GM12878 (cell line): ENCODE results near the gene NMD3. TPM values are rescaled to one million over a fixed set of nuclear protein-coding genes. Genes with fewer than 3 reads are reported as not detected.

Experiments
- ATAC-seq: fragments of 200-7000 bp; cut with Tn5 transposase; 3 replicates; pipeline ENCODE4 v1.9.1; 2020; ENCODE audit warnings: mild to moderate bottlenecking, moderate library complexity
- BruUV-seq: library from RNA; stranded (reverse); fragments of 400-500 nt; replicated peaks from 2 replicates; lab custom pipeline; 2021; lab: Mats Ljungman, UMichigan
- CTCF ChIA-PET: fragments of 300-600 bp; sonication (Branson Sonifier 250); formaldehyde crosslinking; extraction: SDS; loops from one replicate; lab custom pipeline; 2021; ENCODE audit warnings: inconsistent platforms; lab: Yijun Ruan, JAX
- POLR2A ChIA-PET: fragments of 350-600 bp; formaldehyde crosslinking; extraction: SDS; loops from one replicate; lab custom pipeline; 2021; ENCODE audit warnings: inconsistent platforms; lab: Charles Lee
- RAD21 ChIA-PET: fragments of 300-600 bp; sonication (Branson Sonifier 250); formaldehyde crosslinking; loops from one replicate; lab custom pipeline; 2023; ENCODE audit warnings: antibody characterized with exemption; ENCODE audit not compliant: unreplicated experiment; lab: Charles Lee
- SMC1A ChIA-PET: fragments of 300-600 bp; sonication (Branson Sonifier 250); formaldehyde crosslinking; loops from one replicate; lab custom pipeline; 2023; ENCODE audit not compliant: unreplicated experiment, uncharacterized antibody; lab: Charles Lee
- DNase-seq: peaks from one replicate; pipeline ENCODE4 v3.0.0-alpha.2; 2011; ENCODE audit warnings: low read depth, low spot score
- FAIRE-seq: peaks from 3 replicates; lab custom pipeline; 2011; peaks lifted over from hg19 to GRCh38; lab: Jason Lieb, UNC
- H2AFZ ChIP-seq: 2 replicates; pipeline ENCODE4 v1.6.0; 2011; ENCODE audit warnings: low read depth, low read length, control low read depth; ENCODE audit not compliant: control insufficient read depth
- H3K27ac ChIP-seq: 2 replicates; pipeline ENCODE4 v1.5.1; 2011; ENCODE audit warnings: control low read depth; ENCODE audit not compliant: control insufficient read depth, insufficient read depth
- H3K27me3 ChIP-seq, 2 experiments: replicated peaks in 1 of 2; 2 replicates each; pipeline versions ENCODE4 v1.6.0 to v1.6.1; 2011; ENCODE audit warnings: low read length in 1 of 2; ENCODE audit not compliant: control insufficient read depth in 2 of 2, insufficient read depth in 2 of 2
- H3K36me3 ChIP-seq, 2 experiments: 2 replicates each; pipeline ENCODE4 v1.5.1; 2011; ENCODE audit warnings: low read length in 1 of 2; ENCODE audit not compliant: control insufficient read depth in 2 of 2, insufficient read depth in 2 of 2
- H3K4me1 ChIP-seq: 2 replicates; pipeline ENCODE4 v1.6.1; 2011; ENCODE audit warnings: mild to moderate bottlenecking, low read length, moderate library complexity, mixed read lengths; ENCODE audit not compliant: control insufficient read depth, insufficient read depth
- H3K4me2 ChIP-seq: 2 replicates; pipeline ENCODE4 v1.6.0; 2011; ENCODE audit warnings: control low read depth; ENCODE audit not compliant: control insufficient read depth, insufficient read depth
- H3K4me3 ChIP-seq: fragments of 200-600 bp; sonication (generic); 2 replicates; pipeline ENCODE4 v1.5.1; 2016
- H3K79me2 ChIP-seq: 2 replicates; pipeline ENCODE4 v1.6.0; 2011; ENCODE audit warnings: low read length; ENCODE audit not compliant: control insufficient read depth, insufficient read depth
- H3K9ac ChIP-seq: 2 replicates; pipeline ENCODE4 v1.8.0; 2011; ENCODE audit warnings: low read length, control low read depth, mixed read lengths; ENCODE audit not compliant: control insufficient read depth, insufficient read depth
- H3K9me3 ChIP-seq: replicated peaks from 3 replicates; pipeline ENCODE4 v1.5.1; 2011; ENCODE audit warnings: mild to moderate bottlenecking, low read length; ENCODE audit not compliant: control insufficient read depth, insufficient read depth
- H4K20me1 ChIP-seq: 2 replicates; pipeline ENCODE4 v1.6.0; 2011; ENCODE audit not compliant: control insufficient read depth, insufficient read depth
- ASH2L ChIP-seq: fragments of 300-600, 200-600 bp; sonication (generic); IDR thresholded peaks from 2 replicates; pipeline ENCODE4 v1.6.1; 2017; ENCODE audit warnings: low read depth, mild to moderate bottlenecking, borderline replicate concordance
- EED ChIP-seq: sonication (generic); IDR thresholded peaks from 2 replicates; pipeline ENCODE4 v1.6.1; 2016; ENCODE audit warnings: antibody characterized with exemption, low read depth
- MTA2 ChIP-seq: fragments of 450-650 bp; IDR thresholded peaks from 2 replicates; pipeline ENCODE4 v1.6.1; 2016; ENCODE audit warnings: low read depth, mild to moderate bottlenecking, moderate library complexity
- NRF1 ChIP-seq: conservative IDR thresholded peaks from 2 replicates; pipeline ENCODE4 v1.6.1; 2011; ENCODE audit warnings: mild to moderate bottlenecking, low read depth, low read length, improper control_type of control experiment
- RCOR1 ChIP-seq: conservative IDR thresholded peaks from 2 replicates; pipeline ENCODE4 v1.6.1; 2012; ENCODE audit warnings: low read depth, low read length, improper control_type of control experiment
- RUNX3 ChIP-seq: IDR thresholded peaks from 2 replicates; pipeline ENCODE4 v1.6.1; 2012; ENCODE audit warnings: low read length, inconsistent platforms
- SMAD1 ChIP-seq: fragments of 450-650 bp; IDR thresholded peaks from 2 replicates; pipeline ENCODE4 v1.6.1; 2018; ENCODE audit warnings: mild to moderate bottlenecking, low read depth; ENCODE audit not compliant: partially characterized antibody
- SMC3 ChIP-seq: IDR thresholded peaks from 2 replicates; pipeline ENCODE4 v1.6.1; 2011; ENCODE audit warnings: low read length, improper control_type of control experiment, borderline replicate concordance
- SUZ12 ChIP-seq: fragments of 200-600 bp; sonication (generic); IDR thresholded peaks from one replicate; pipeline ENCODE4 v1.6.1; 2018; ENCODE audit warnings: antibody characterized with exemption, mild to moderate bottlenecking; ENCODE audit not compliant: unreplicated experiment
- TAF1 ChIP-seq: IDR thresholded peaks from 2 replicates; pipeline ENCODE4 v1.6.1; 2011; ENCODE audit warnings: mild to moderate bottlenecking, low read depth, low read length, borderline replicate concordance
- ZNF24 ChIP-seq: fragments of 450-650 bp; IDR thresholded peaks from 2 replicates; pipeline ENCODE4 v1.6.1; 2017; ENCODE audit warnings: antibody characterized with exemption, mild to moderate bottlenecking
- ZNF622 ChIP-seq: fragments of 450-650 bp; IDR thresholded peaks from 2 replicates; pipeline ENCODE4 v1.6.1; 2017; ENCODE audit warnings: mild to moderate bottlenecking, inconsistent platforms
- ZZZ3 ChIP-seq: IDR thresholded peaks from 2 replicates; pipeline ENCODE4 v1.6.1; 2011; ENCODE audit warnings: low read depth; ENCODE audit not compliant: control insufficient read depth, insufficient read length
- WGBS: methylation state at CpG from one replicate; pipeline ENCODE4 v1.1.6; 2016; ENCODE audit warnings: low lambda C conversion rate; ENCODE audit not compliant: insufficient replicate concordance, insufficient coverage; ENCODE audit errors: missing lambda C conversion rate; 5-methylcytosine and 5-hydroxymethylcytosine counted together
- in situ Hi-C: fragments of 300-500 bp; cut with MboI; formaldehyde crosslinking; loops from 9 replicates; pipeline ENCODE4 v1.14.3; 2018; ENCODE audit warnings: mixed read lengths
- intact Hi-C: fragments of 100-400 bp; cut with micrococcal nuclease; formaldehyde crosslinking; loops from one replicate; pipeline ENCODE4 v1.14.2; 2022; ENCODE audit not compliant: unreplicated experiment
- polyA plus RNA-seq, 11 experiments: library from polyadenylated mRNA; depleted of rRNA in 4 of 11; unstranded in 6 of 11; stranded (reverse) in 5 of 11; fragments of >200 nt; fragmentation: Nextera tagmentation in 4 of 11; fragmentation: Illumina TruSeq in 1 of 11; extraction: Ambion mirVana in 4 of 11; extraction: Trizol in 1 of 11; gene quantifications; 1 replicate in 1 of 11; 2 replicates in 10 of 11; pipeline versions ENCODE4 v1.2.1 to v1.2.3, GENCODE V29; 2011 to 2016; ENCODE audit warnings: inconsistent platforms in 2 of 11, missing spikeins in 2 of 11, low read depth in 1 of 11
- total RNA-seq, 4 experiments: library from RNA; depleted of rRNA in 3 of 4; stranded (reverse); fragments of >200 nt in 3 of 4; fragmentation: Illumina TruSeq in 1 of 4; extraction: Trizol in 1 of 4; gene quantifications; 2 replicates each; pipeline versions ENCODE4 v1.2.1 to v1.2.3, GENCODE V29; 2013 to 2021
- TF ChIP-seq, protein P1 (sequence below): fragments of 450-650 bp; formaldehyde crosslinking; IDR thresholded peaks from 2 replicates; pipeline ENCODE4 v1.5.0; 2022; ENCODE audit warnings: mild to moderate bottlenecking, missing genetic modification characterization
- TF ChIP-seq, protein P2 (sequence below): fragments of 450-650 bp; IDR thresholded peaks from 2 replicates; pipeline ENCODE4 v1.6.1; 2018; ENCODE audit warnings: mild to moderate bottlenecking, low read depth, moderate library complexity; ENCODE audit not compliant: partially characterized antibody

Gene NMD3
- total and polyA plus RNA-seq, 10 of the 15 experiments (the other 5 are each of a cell fraction or from before 2014, with no cell fraction given): 34.2 to 66.8 (median 55.7) TPM

DNA sequence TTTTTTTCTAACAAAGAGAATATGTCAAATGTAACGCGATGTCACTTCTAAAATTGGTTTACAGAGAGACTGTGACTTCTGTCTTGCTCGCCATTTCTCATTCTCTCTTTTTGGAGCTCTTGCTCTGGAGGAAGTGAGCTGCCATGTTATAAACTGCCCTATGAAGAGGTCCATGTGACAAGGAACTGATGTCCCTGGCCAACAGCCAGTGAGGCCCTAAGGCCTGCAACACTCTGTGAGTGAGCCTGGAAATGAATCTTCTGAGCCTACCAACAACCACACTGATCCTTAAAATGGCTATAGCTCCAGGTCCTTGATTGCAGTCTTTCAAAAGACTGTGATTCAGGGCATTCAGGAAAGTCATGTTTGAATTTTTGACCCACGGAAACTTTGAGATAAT, 49.9 kb downstream of the NMD3 start (continued):
- TF ChIP-seq SMC3: no peak
- TF ChIP-seq ZZZ3: no peak
- TF ChIP-seq MTA2: no peak

DNA sequence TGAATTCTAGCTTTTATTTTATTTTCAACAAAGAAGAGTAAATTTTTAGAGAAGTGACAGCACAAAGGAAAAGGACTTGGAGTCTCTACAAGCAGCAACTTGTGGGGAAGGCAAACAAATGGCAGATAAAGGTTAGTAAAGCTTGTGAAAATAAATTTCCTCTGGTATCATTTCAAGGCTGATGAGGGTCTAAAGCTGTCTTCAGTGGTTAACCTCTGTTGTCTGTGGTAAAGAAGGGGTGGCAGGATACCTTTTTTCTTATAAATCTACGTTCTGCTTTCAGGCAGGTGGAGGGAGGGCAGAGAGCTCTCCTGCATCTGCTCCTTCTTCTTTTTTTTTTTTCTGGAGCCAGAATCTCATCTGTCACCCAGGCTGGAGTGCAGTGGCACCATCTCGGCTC, 50.5 kb downstream of the NMD3 start:
- no peaks in the 10 kb centered on the region; a peak in 1 of 4 replicates for H3K36me3 ChIP-seq
- FAIRE-seq (no peak), ATAC-seq (no peak), DNase-seq (no peak)
- WGBS: 83% methylated on average over 2 of the region's 2 CpGs
- no peak overlapping the region for H2AFZ ChIP-seq
- no peak overlapping the region for H3K4me2 ChIP-seq
- ChIA-PET SMC1A (interaction anchor here (0.6 to 1.8 kb wide), 12 partner anchors 11 to 256 kb away, joined by 3 to 16 read pairs (median 4); partner anchors contain the start of gene SPTSSB), CTCF (interaction anchor here (0.6 to 3.0 kb wide), 11 partner anchors 16 to 348 kb away, joined by 3 to 18 read pairs (median 4); no protein-coding TSS in a partner anchor), POLR2A (no interaction called here), RAD21 (interaction anchor here (2.1 to 2.6 kb wide), 2 partner anchors 152 to 315 kb away, joined by 6 to 8 read pairs; no protein-coding TSS in a partner anchor)
- no TSS peak for BruUV-seq
- no peaks in the 10 kb centered on the region for H3K79me2 ChIP-seq
- in situ Hi-C loops: loop anchor here (5.0 to 10.0 kb wide), 2 partner anchors 141 to 317 kb away; no protein-coding TSS in a partner anchor
- no peaks in the 10 kb centered on the region for H3K4me1 ChIP-seq
- intact Hi-C loops: no loop called here
- H3K4me3 ChIP-seq: no peak overlapping the region
- H3K9me3 ChIP-seq: no peaks in the 10 kb centered on the region; the same call in 2 of the 3 replicates
- H3K27me3 ChIP-seq: no peaks in the 10 kb centered on the region
- no peak overlapping the region for H3K27ac ChIP-seq
- H3K9ac ChIP-seq: no peak overlapping the region
- no peaks in the 10 kb centered on the region for H4K20me1 ChIP-seq
- no peak for TF ChIP-seq RCOR1
- no peak for TF ChIP-seq ZNF622
- no peak for TF ChIP-seq ZZZ3
- no peak for TF ChIP-seq SUZ12
- TF ChIP-seq TAF1: no peak
- TF ChIP-seq EED: no peak
- TF ChIP-seq SMAD1: no peak
- TF ChIP-seq, protein P1, sequence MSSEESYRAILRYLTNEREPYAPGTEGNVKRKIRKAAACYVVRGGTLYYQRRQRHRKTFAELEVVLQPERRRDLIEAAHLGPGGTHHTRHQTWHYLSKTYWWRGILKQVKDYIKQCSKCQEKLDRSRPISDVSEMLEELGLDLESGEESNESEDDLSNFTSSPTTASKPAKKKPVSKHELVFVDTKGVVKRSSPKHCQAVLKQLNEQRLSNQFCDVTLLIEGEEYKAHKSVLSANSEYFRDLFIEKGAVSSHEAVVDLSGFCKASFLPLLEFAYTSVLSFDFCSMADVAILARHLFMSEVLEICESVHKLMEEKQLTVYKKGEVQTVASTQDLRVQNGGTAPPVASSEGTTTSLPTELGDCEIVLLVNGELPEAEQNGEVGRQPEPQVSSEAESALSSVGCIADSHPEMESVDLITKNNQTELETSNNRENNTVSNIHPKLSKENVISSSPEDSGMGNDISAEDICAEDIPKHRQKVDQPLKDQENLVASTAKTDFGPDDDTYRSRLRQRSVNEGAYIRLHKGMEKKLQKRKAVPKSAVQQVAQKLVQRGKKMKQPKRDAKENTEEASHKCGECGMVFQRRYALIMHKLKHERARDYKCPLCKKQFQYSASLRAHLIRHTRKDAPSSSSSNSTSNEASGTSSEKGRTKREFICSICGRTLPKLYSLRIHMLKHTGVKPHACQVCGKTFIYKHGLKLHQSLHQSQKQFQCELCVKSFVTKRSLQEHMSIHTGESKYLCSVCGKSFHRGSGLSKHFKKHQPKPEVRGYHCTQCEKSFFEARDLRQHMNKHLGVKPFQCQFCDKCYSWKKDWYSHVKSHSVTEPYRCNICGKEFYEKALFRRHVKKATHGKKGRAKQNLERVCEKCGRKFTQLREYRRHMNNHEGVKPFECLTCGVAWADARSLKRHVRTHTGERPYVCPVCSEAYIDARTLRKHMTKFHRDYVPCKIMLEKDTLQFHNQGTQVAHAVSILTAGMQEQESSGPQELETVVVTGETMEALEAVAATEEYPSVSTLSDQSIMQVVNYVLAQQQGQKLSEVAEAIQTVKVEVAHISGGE (CRISPR knock-in tag): no peak
- TF ChIP-seq MTA2: no peak
- no peak for TF ChIP-seq RUNX3
- TF ChIP-seq NRF1: no peak
- TF ChIP-seq ASH2L: no peak
- TF ChIP-seq ZNF24: no peak
- TF ChIP-seq, protein P2, sequence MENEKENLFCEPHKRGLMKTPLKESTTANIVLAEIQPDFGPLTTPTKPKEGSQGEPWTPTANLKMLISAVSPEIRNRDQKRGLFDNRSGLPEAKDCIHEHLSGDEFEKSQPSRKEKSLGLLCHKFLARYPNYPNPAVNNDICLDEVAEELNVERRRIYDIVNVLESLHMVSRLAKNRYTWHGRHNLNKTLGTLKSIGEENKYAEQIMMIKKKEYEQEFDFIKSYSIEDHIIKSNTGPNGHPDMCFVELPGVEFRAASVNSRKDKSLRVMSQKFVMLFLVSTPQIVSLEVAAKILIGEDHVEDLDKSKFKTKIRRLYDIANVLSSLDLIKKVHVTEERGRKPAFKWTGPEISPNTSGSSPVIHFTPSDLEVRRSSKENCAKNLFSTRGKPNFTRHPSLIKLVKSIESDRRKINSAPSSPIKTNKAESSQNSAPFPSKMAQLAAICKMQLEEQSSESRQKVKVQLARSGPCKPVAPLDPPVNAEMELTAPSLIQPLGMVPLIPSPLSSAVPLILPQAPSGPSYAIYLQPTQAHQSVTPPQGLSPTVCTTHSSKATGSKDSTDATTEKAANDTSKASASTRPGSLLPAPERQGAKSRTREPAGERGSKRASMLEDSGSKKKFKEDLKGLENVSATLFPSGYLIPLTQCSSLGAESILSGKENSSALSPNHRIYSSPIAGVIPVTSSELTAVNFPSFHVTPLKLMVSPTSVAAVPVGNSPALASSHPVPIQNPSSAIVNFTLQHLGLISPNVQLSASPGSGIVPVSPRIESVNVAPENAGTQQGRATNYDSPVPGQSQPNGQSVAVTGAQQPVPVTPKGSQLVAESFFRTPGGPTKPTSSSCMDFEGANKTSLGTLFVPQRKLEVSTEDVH: no peak
